Hematopoietic multipotent progenitor cell treated with erythropoietin and hydrocortisone succinate and interleukin-3 and kit ligand, for 4 days (in vitro differentiated cells): Measurements from ENCODE around the gene TOLLIP.

Source experiments
- DNase-seq: peaks from one replicate; pipeline ENCODE4 v3.0.0-alpha.2; 2015

The TOLLIP gene

DNA sequence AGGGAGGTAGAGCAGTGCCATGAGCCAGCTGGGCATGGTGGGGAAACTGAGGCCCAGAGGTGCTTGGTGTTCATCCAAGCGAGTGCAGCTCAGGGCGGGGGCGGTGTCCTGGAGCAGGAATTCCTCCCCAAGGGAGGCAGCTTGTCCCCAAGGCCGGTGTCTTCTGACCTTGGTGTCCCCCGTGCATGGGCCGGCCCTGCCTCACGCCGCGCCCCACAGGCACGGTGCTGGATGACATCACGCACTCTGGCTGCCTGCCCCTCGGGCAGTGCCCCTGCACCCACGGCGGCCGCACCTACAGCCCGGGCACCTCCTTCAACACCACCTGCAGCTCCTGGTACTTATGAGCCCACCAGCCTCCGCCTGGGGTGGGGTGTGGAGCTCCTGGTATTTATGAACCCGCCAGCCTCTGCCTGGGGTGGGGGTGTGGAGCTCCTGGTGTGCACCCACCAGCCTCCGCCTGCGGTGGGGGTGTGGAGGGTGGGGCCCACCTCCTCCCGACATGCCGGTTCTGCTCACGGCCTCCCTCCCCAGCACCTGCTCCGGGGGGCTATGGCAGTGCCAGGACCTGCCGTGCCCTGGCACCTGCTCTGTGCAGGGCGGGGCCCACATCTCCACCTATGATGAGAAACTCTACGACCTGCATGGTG, 79.8 kb downstream of the TOLLIP start:
- no peak for DNase-seq

DNA sequence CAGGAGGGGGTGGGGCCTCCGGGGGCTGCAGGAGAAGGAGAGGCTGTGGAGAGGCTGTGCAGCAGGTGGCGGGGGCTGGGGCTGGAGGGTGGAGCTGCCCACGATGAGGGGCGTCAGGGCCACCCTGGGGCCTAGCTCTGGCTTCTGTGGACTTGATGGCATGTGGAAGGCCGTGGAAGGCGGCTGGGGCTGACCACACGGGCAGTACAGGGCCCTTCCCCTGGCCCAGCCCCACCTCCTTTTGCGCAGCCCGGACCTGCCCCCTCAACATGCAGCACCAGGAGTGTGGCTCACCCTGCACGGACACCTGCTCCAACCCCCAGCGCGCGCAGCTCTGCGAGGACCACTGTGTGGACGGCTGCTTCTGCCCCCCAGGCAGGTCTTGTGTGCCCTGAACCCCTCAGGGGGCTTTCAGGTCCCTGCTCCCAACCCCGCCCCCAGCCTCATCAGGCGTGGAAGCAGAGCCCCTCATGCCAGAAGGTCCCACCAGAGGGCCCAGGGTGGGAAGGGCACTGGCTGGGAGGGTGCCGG, 80.4 kb downstream of the TOLLIP start:
- DNase-seq = no peak

GRCh38 chr11:1228101-1228821, 81.2 kb downstream of the TOLLIP start:
- no peak for DNase-seq

DNA sequence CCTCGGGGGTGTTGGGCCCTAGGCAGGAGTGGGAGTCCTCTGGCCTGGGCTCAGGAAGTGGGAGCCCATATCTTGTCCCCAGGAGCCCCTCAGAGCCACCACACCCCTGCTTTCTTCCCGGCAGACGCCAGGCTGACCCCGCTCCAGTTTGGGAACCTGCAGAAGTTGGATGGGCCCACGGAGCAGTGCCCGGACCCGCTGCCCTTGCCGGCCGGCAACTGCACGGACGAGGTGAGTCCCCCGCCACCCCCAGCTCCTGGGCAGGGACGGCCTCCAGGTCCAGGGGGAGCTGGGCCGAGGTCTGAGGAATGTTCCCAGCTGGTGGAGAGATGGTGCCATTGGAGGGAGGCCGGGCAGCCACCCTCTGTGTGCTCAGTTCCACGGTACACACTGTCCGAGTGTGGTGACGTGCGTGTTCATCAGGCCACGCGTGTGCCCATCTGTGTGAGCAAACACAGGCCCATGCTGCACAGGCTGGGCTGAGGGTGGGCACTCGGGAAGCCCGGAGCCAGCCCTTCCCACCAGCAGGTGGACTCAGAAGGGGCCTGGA, 81.8 kb downstream of the TOLLIP start:
- DNase-seq = no peak

GRCh38 chr11:1226986-1227550, 82.4 kb downstream of the TOLLIP start:
- DNase-seq = no peak

DNA sequence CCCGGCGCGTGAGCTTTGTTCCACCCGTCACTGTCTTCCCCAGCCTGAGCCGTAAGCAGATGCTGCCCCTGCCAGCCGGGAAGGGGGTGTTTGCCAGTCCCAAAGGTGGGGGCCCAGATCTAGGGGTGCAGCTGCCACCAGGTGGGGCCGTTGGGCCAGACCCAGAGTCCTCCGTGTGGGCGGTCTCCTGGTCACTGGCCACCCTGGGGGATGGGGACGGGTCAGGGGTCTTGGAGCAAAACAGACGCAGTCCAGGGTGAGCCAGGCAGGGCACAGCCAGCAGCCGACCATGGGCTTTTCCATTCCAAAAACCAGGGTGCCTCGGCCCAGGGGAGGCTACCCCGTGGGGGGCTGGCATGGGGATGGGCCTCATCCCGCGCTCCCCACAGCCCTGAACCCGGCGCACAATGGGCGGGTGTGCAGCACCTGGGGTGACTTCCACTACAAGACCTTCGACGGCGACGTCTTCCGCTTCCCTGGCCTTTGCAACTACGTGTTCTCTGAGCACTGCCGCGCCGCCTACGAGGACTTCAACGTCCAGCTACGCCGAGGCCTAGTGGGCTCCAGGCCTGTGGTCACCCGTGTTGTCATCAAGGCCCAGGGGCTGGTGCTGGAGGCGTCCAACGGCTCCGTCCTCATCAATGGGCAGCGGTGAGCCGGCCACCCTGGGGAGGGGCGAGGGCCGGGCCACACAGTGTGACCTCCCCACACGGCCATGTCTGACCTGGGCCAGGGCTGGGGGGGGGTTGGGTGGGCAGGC, 83.0 kb downstream of the TOLLIP start:
- no peak for DNase-seq

GRCh38 chr11:1225386-1226225, 83.8 kb downstream of the TOLLIP start:
- DNase-seq = no peak

DNA sequence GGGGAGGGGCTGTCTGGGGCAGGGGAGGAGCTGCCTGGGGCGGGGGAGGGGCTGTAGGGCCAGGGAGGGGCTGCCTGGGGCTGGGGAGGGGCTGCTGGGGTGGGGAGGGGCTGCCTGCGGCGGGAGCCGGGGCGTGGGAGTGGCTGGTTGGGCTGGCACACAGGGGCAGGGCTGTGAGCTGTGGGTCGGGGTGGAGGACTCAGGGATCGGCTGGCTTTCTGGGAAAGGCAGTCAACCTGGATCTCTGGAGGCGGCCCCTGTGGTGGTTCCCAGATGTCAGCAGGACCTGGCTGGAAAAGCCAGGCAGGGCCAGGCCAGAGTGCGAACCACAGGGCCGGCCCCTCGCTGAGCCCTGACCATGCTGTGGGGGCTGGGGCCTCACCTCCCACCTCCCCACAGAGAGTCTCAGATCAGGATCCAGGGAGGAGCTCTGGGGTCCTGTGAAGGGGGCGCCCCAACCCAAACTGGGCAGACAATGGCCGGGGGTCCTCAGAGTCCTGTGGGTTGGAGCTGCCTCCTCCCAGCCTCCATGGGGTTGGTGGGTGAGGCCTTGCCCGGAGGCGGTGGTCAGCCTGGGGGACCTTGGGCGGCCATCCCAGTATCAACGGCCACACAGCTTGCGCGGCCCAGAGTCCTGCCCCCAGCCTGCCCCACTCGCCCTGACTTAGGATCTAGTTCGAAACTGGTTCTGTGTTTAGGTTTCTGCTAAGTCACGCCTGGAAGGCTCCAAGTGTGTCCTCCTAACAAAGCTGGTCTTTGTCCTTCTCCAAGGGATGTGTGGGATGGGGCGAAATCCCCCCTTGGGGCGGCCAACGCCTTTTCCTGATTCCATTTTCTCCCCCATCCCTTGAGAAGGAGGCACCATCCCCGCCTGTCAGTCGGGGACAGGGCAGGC, 84.7 kb downstream of the TOLLIP start:
- no peak for DNase-seq
